ENCODE measurements around the gene MKRN1. TPM values are rescaled to one million over a fixed set of nuclear protein-coding genes. Genes with fewer than 3 reads are reported as not detected.
"Not testable (repeated sequence)": the region's sequence is repeated elsewhere in the genome, so short reads cannot be mapped to it uniquely, and the experiment has no call there.

MKRN1 gene
- polyA plus RNA-seq, 1 donor (not counting 4 experiments of a cell fraction or from before 2014, with no cell fraction given): 52.9 TPM

DNA sequence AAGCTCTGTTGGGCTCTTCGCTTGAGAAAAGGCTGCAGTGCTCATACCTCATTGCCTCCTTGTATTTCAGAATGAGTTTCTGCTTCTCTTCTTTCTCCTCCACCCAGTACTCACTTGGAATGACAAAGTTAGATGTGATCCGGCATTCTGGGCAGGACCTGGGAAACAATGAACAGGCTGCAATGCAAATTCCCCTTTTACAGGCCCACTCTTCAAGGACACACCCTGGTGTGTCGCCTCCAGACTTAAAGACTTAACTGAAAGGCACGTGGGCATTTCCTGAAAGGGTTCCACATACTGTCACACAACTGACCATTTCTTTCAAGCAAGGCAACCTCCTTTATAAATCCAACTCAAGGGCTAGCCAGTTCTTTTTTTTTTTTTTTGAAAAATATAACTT, 23.6 kb downstream of the MKRN1 start:
- H3K36me3 ChIP-seq (ENCODE audit: control insufficient read depth in 2 of 2, extremely low read depth in 1 of 2, insufficient read depth in 2 of 2, low read length in 2 of 2): peaks cover 15 to 18% of the 10 kb centered on the region in 2 experiments

DNA sequence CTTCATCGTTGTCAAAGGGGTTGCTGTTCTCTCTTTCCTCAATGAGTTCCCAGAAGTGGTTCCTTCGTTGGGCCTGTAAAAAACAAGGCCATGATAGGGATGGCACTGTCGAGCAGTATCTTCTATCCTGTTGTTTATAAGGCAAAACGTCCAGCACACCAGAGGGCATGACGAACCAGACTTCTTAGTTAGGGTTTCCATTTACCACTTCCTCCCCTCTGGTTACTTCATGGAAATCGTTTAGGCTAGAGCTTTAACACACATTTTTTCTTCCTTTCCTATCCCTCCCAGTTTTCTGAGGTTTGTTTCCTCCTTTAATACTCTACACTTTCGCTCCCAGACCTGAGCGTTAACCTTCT, 24.7 kb downstream of the MKRN1 start:
- Histone ChIP-seq H3K79me2 (ENCODE audit: control insufficient read depth, insufficient read depth, low read length) (peaks cover 2% of the 10 kb centered on the region), H3K27me3 (ENCODE audit: control insufficient read depth, extremely low read depth, insufficient read depth, low read length) (no peaks in the 10 kb centered on the region), H3K4me3 (ENCODE audit: control insufficient read depth in 2 of 3, extremely low read depth in 1 of 3, insufficient read depth in 2 of 3, low read depth in 1 of 3, low read length in 3 of 3) (no peak overlapping the region), H4K20me1 (ENCODE audit: control insufficient read depth, extremely low read depth, insufficient read depth, low read length) (no peaks in the 10 kb centered on the region), H3K4me2 (ENCODE audit: control insufficient read depth, extremely low read depth, insufficient read depth, low read depth, low read length) (no peak overlapping the region), H3K9ac (ENCODE audit: control insufficient read depth, extremely low read depth, insufficient read depth, low read length) (no peak overlapping the region), H3K9me3 (ENCODE audit: control insufficient read depth, low read depth, low read length) (no peaks in the 10 kb centered on the region), H3K27ac (ENCODE audit: control insufficient read depth, insufficient read depth, low read length) (no peak overlapping the region), H2AFZ (ENCODE audit: control insufficient read depth, low read length) (no peak overlapping the region), H3K9me1 (ENCODE audit: control insufficient read depth, extremely low read depth, insufficient read depth, low read length) (no peaks in the 10 kb centered on the region), H3K36me3 (ENCODE audit: control insufficient read depth in 2 of 2, extremely low read depth in 1 of 2, insufficient read depth in 2 of 2, low read length in 2 of 2) (peaks cover 15 to 18% of the 10 kb centered on the region in 2 experiments), H3K4me1 (ENCODE audit: control insufficient read depth, extremely low read depth, insufficient read depth, low read length) (no peaks in the 10 kb centered on the region)
- FAIRE-seq: no peak
- TF ChIP-seq, protein P1, sequence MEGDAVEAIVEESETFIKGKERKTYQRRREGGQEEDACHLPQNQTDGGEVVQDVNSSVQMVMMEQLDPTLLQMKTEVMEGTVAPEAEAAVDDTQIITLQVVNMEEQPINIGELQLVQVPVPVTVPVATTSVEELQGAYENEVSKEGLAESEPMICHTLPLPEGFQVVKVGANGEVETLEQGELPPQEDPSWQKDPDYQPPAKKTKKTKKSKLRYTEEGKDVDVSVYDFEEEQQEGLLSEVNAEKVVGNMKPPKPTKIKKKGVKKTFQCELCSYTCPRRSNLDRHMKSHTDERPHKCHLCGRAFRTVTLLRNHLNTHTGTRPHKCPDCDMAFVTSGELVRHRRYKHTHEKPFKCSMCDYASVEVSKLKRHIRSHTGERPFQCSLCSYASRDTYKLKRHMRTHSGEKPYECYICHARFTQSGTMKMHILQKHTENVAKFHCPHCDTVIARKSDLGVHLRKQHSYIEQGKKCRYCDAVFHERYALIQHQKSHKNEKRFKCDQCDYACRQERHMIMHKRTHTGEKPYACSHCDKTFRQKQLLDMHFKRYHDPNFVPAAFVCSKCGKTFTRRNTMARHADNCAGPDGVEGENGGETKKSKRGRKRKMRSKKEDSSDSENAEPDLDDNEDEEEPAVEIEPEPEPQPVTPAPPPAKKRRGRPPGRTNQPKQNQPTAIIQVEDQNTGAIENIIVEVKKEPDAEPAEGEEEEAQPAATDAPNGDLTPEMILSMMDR (optimal IDR thresholded peaks at IDR 0.05 in 1 of 3, IDR thresholded peaks at IDR 0.05 in 1 of 3, conservative IDR thresholded peaks at IDR 0.05 in 1 of 3; ENCODE audit: extremely low read depth in 1 of 3, insufficient read depth in 2 of 3, low read length in 3 of 3): no peak
- no peak for TF ChIP-seq EZH2 (IDR thresholded peaks at IDR 0.05; ENCODE audit: low read length)
- dilution Hi-C loops (cut with MboI; ENCODE audit: extremely low pct_ligation_motif_present, low sequenced_read_pairs): no loop called here
- DNase-seq (ENCODE audit: low read depth, low spot score): no peak

More for the DNA sequence above, 23.6 kb downstream of the MKRN1 start:
- Histone ChIP-seq H3K27ac (ENCODE audit: control insufficient read depth, insufficient read depth, low read length) (no peak overlapping the region), H3K9me1 (ENCODE audit: control insufficient read depth, extremely low read depth, insufficient read depth, low read length) (no peaks in the 10 kb centered on the region), H3K9ac (ENCODE audit: control insufficient read depth, extremely low read depth, insufficient read depth, low read length) (no peak overlapping the region), H3K9me3 (ENCODE audit: control insufficient read depth, low read depth, low read length) (no peaks in the 10 kb centered on the region), H4K20me1 (ENCODE audit: control insufficient read depth, extremely low read depth, insufficient read depth, low read length) (no peaks in the 10 kb centered on the region), H2AFZ (ENCODE audit: control insufficient read depth, low read length) (no peak overlapping the region), H3K4me3 (ENCODE audit: control insufficient read depth in 2 of 3, extremely low read depth in 1 of 3, insufficient read depth in 2 of 3, low read depth in 1 of 3, low read length in 3 of 3) (no peak overlapping the region), H3K79me2 (ENCODE audit: control insufficient read depth, insufficient read depth, low read length) (peaks cover 2% of the 10 kb centered on the region), H3K27me3 (ENCODE audit: control insufficient read depth, extremely low read depth, insufficient read depth, low read length) (no peaks in the 10 kb centered on the region), H3K4me1 (ENCODE audit: control insufficient read depth, extremely low read depth, insufficient read depth, low read length) (no peaks in the 10 kb centered on the region), H3K4me2 (ENCODE audit: control insufficient read depth, extremely low read depth, insufficient read depth, low read depth, low read length) (no peak overlapping the region)
- TF ChIP-seq, protein P1 (optimal IDR thresholded peaks at IDR 0.05 in 1 of 3, IDR thresholded peaks at IDR 0.05 in 1 of 3, conservative IDR thresholded peaks at IDR 0.05 in 1 of 3; ENCODE audit: extremely low read depth in 1 of 3, insufficient read depth in 2 of 3, low read length in 3 of 3): no peak
- no peak for TF ChIP-seq EZH2 (IDR thresholded peaks at IDR 0.05; ENCODE audit: low read length)
- dilution Hi-C loops (cut with MboI; ENCODE audit: extremely low pct_ligation_motif_present, low sequenced_read_pairs): no loop called here
- DNase-seq (ENCODE audit: low read depth, low spot score) (no peak), FAIRE-seq (no peak)

DNA sequence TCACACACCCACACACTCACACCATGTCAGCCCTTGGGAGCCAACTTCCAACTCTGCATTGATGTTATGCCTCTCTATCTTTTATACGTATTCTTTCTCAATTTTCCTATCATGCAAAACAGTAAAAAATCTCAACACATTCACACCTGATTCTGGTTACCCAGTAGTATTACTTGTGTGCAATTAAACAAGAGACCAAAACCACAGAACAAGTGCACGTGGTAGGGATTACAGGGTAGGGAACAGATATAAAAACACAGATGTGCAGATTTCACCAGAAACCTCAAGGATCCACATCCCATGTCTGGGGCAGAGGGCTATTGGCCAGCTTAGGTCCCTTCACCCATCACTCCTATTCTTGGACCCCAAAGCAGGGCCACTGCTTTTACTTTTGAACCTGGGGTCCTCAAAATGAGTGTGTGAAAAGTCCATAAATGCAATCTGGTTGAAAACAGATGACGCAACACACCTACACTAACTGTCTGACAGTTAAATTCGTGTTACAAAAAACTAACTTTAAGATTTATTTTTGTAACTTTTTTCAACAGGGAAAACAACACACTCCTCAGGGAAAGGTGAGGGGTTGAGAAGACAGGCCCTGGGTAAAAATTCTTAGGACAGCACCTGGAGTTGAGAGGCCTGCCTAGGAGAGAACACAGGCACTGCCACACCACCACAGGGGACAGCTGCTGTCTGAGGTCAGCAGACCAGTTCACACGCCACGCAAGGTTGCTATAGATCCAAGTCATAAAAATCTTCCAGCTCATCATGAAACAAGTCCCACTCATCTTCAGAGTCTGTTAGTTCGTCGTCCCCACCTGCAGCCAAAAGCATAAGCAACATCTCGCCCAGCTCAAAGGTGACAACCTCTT, 25.3 kb downstream of the MKRN1 start:
- DNase-seq (ENCODE audit: low read depth, low spot score); H3K4me3 ChIP-seq (ENCODE audit: control insufficient read depth in 2 of 3, extremely low read depth in 1 of 3, insufficient read depth in 2 of 3, low read depth in 1 of 3, low read length in 3 of 3); H3K27me3 ChIP-seq (ENCODE audit: control insufficient read depth, extremely low read depth, insufficient read depth, low read length); H3K79me2 ChIP-seq (ENCODE audit: control insufficient read depth, insufficient read depth, low read length); H3K9me3 ChIP-seq (ENCODE audit: control insufficient read depth, low read depth, low read length); dilution Hi-C loops (cut with MboI; ENCODE audit: extremely low pct_ligation_motif_present, low sequenced_read_pairs); H3K9me1 ChIP-seq (ENCODE audit: control insufficient read depth, extremely low read depth, insufficient read depth, low read length); FAIRE-seq; H3K4me2 ChIP-seq (ENCODE audit: control insufficient read depth, extremely low read depth, insufficient read depth, low read depth, low read length); H3K27ac ChIP-seq (ENCODE audit: control insufficient read depth, insufficient read depth, low read length); H2AFZ ChIP-seq (ENCODE audit: control insufficient read depth, low read length); H4K20me1 ChIP-seq (ENCODE audit: control insufficient read depth, extremely low read depth, insufficient read depth, low read length); H3K4me1 ChIP-seq (ENCODE audit: control insufficient read depth, extremely low read depth, insufficient read depth, low read length); H3K9ac ChIP-seq (ENCODE audit: control insufficient read depth, extremely low read depth, insufficient read depth, low read length): not testable (repeated sequence)
- peaks cover 13 to 17% of the 10 kb centered on the region in 2 experiments for H3K36me3 ChIP-seq (ENCODE audit: control insufficient read depth in 2 of 2, extremely low read depth in 1 of 2, insufficient read depth in 2 of 2, low read length in 2 of 2)
